HEK293 (cell line): ENCODE measurements around the gene TNP2.

ENCODE experiments used
- EGR2 ChIP-seq: fragments of 450-650 bp; formaldehyde crosslinking; IDR thresholded peaks from 2 replicates; pipeline ENCODE4 v1.5.1; 2016; ENCODE audit warnings: low read depth, missing biosample characterization, missing genetic modification characterization
- GLIS2 ChIP-seq: fragments of 450-650 bp; formaldehyde crosslinking; IDR thresholded peaks from 2 replicates; pipeline ENCODE4 v1.5.1; 2016; ENCODE audit warnings: missing biosample characterization, missing genetic modification characterization
- MYNN ChIP-seq: fragments of 450-650 bp; formaldehyde crosslinking; IDR thresholded peaks from 2 replicates; pipeline ENCODE4 v1.5.1; 2016; ENCODE audit warnings: missing biosample characterization, missing genetic modification characterization, borderline replicate concordance
- TRIM28 ChIP-seq: IDR thresholded peaks from 2 replicates; pipeline ENCODE4 v1.6.1; 2011; ENCODE audit warnings: low read length, control low read depth, borderline replicate concordance
- YY1 ChIP-seq: fragments of 450-650 bp; formaldehyde crosslinking; IDR thresholded peaks from 2 replicates; pipeline ENCODE4 v1.5.1; 2018; ENCODE audit warnings: missing biosample characterization, missing genetic modification characterization
- ZBTB20 ChIP-seq: fragments of 450-650 bp; formaldehyde crosslinking; IDR thresholded peaks from 2 replicates; pipeline ENCODE4 v1.5.1; 2016; ENCODE audit warnings: missing biosample characterization, missing genetic modification characterization
- ZEB2 ChIP-seq: fragments of 450-650 bp; formaldehyde crosslinking; IDR thresholded peaks from 2 replicates; pipeline ENCODE4 v1.5.1; 2016; ENCODE audit warnings: missing biosample characterization, missing genetic modification characterization
- ZNF114 ChIP-seq: fragments of 450-650 bp; formaldehyde crosslinking; IDR thresholded peaks from 2 replicates; pipeline ENCODE4 v1.5.0; 2017; ENCODE audit warnings: missing biosample characterization, missing genetic modification characterization
- ZNF133 ChIP-seq: fragments of 450-650 bp; formaldehyde crosslinking; IDR thresholded peaks from 2 replicates; pipeline ENCODE4 v1.5.1; 2016; ENCODE audit warnings: missing biosample characterization, missing genetic modification characterization
- ZNF292 ChIP-seq: fragments of 450-650 bp; formaldehyde crosslinking; IDR thresholded peaks from 2 replicates; pipeline ENCODE4 v1.5.1; 2016; ENCODE audit warnings: low read depth, missing biosample characterization, missing genetic modification characterization, borderline replicate concordance
- ZNF350 ChIP-seq: fragments of 450-650 bp; formaldehyde crosslinking; IDR thresholded peaks from 2 replicates; pipeline ENCODE4 v1.5.0; 2017; ENCODE audit warnings: missing biosample characterization, mild to moderate bottlenecking, missing genetic modification characterization
- ZNF48 ChIP-seq: fragments of 450-650 bp; formaldehyde crosslinking; IDR thresholded peaks from 2 replicates; pipeline ENCODE4 v1.5.1; 2016; ENCODE audit warnings: missing biosample characterization, missing genetic modification characterization
- ZNF664 ChIP-seq: fragments of 450-650 bp; formaldehyde crosslinking; IDR thresholded peaks from 2 replicates; pipeline ENCODE4 v1.5.1; 2016; ENCODE audit warnings: missing biosample characterization, missing genetic modification characterization
- ZNF76 ChIP-seq: fragments of 450-650 bp; formaldehyde crosslinking; IDR thresholded peaks from 2 replicates; pipeline ENCODE4; 2016; ENCODE audit warnings: low read depth, missing biosample characterization, missing genetic modification characterization, borderline replicate concordance
- ZNF777 ChIP-seq: fragments of 450-650 bp; formaldehyde crosslinking; IDR thresholded peaks from 2 replicates; pipeline ENCODE4 v1.5.1; 2017; ENCODE audit warnings: missing biosample characterization, missing genetic modification characterization, borderline replicate concordance
- ZXDB ChIP-seq: fragments of 450-650 bp; formaldehyde crosslinking; IDR thresholded peaks from 2 replicates; pipeline ENCODE4 v1.5.1; 2016; ENCODE audit warnings: missing biosample characterization, missing genetic modification characterization
- TF ChIP-seq, protein P1 (sequence below): fragments of 450-650 bp; formaldehyde crosslinking; IDR thresholded peaks from 2 replicates; pipeline ENCODE4 v1.5.1; 2016; ENCODE audit warnings: missing biosample characterization, missing genetic modification characterization
- TF ChIP-seq, protein P2 (sequence below): fragments of 450-650 bp; formaldehyde crosslinking; optimal IDR thresholded peaks from 2 replicates; pipeline ENCODE3; 2016; ENCODE audit warnings: missing biosample characterization, mild to moderate bottlenecking, missing genetic modification characterization
- TF ChIP-seq, protein P3 (sequence below): fragments of 450-650 bp; formaldehyde crosslinking; IDR thresholded peaks from 2 replicates; pipeline ENCODE4 v1.5.1; 2017; ENCODE audit warnings: missing biosample characterization, missing genetic modification characterization
- TF ChIP-seq, protein P4 (sequence below): fragments of 450-650 bp; formaldehyde crosslinking; IDR thresholded peaks from 2 replicates; pipeline ENCODE4 v1.5.1; 2016; ENCODE audit warnings: missing biosample characterization, missing genetic modification characterization, borderline replicate concordance
- TF ChIP-seq, protein P5 (sequence below): fragments of 450-650 bp; formaldehyde crosslinking; conservative IDR thresholded peaks from 2 replicates; pipeline ENCODE4 v1.5.1; 2016; ENCODE audit warnings: low read depth, missing biosample characterization, missing genetic modification characterization
- TF ChIP-seq, protein P6 (sequence below): fragments of 450-650 bp; formaldehyde crosslinking; IDR thresholded peaks from 2 replicates; pipeline ENCODE4 v1.5.1; 2016; ENCODE audit warnings: missing biosample characterization, missing genetic modification characterization
- TF ChIP-seq, protein P7 (sequence below): sonication (generic); formaldehyde crosslinking; IDR thresholded peaks from 2 replicates; pipeline ENCODE4 v1.8.1; 2022; ENCODE audit warnings: mild to moderate bottlenecking, moderate library complexity, missing genetic modification reagents

The TNP2 gene

DNA sequence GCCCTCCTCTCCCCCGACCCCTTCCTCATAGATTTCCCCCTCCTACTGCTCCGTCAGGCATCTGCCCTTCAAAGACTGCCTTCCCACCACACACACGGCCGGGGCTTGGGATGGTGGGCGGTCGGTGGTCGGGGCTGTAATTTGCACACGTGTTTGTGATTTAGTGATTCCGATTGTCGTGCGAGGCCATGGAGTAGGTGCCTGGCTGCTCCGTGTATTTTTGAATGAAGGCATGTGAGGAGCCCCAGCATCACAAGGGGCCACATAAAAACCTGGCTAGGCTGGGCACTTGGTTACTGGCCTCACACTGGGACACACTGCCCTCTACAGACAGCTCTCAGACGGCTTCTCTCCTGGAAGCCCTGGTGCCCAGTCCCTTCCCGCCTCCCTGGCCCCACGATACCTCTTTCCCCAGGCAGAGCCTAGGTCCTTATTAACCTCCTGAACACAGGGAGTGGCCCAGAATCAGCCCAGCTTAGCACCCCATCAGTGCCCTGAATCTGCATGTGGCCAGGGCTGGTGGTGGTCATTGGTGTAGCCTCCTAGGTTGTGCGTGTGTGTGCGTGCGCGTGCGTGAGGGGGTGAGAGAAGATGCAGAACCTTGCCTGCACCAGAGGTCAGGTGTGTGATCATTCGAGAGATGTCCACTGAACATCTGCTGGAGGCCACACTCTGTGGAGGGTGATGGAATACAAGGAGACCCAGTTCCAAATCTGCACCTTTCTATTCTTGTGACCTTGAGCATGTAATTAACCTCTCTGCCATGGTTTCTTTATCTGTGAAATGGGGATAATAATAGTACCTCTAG lies 11.8 kb downstream of the TNP2 start (continued):
- TF ChIP-seq, protein P1, sequence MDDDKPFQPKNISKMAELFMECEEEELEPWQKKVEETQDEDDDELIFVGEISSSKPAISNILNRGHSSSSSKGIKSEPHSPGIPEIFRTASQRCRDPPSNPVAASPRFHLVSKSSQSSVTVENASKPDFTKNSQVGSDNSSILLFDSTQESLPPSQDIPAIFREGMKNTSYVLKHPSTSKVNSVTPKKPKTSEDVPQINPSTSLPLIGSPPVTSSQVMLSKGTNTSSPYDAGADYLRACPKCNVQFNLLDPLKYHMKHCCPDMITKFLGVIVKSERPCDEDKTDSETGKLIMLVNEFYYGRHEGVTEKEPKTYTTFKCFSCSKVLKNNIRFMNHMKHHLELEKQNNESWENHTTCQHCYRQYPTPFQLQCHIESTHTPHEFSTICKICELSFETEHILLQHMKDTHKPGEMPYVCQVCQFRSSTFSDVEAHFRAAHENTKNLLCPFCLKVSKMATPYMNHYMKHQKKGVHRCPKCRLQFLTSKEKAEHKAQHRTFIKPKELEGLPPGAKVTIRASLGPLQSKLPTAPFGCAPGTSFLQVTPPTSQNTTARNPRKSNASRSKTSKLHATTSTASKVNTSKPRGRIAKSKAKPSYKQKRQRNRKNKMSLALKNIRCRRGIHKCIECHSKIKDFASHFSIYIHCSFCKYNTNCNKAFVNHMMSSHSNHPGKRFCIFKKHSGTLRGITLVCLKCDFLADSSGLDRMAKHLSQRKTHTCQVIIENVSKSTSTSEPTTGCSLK, result no peak
- TF ChIP-seq GLIS2 (tag by site-specific recombination) (no peak), YY1 (tag by site-specific recombination) (no peak), EGR2 (tag by site-specific recombination) (peak; percentile 44), ZEB2 (tag by site-specific recombination) (peak; percentile 31; the same call in 1 of the 2 replicates), ZNF114 (tag by site-specific recombination) (no peak), MYNN (tag by site-specific recombination) (no peak), ZNF76 (tag by site-specific recombination) (no peak), TRIM28 (no peak), ZNF48 (tag by site-specific recombination) (no peak), ZNF133 (tag by site-specific recombination) (no peak), ZNF292 (tag by site-specific recombination) (no peak), ZNF777 (no peak), ZXDB (peak; percentile 10; the same call in 1 of the 2 replicates), ZBTB20 (tag by site-specific recombination) (peak; percentile 75), ZNF350 (no peak), ZNF664 (tag by site-specific recombination) (no peak)
- TF ChIP-seq, protein P2, sequence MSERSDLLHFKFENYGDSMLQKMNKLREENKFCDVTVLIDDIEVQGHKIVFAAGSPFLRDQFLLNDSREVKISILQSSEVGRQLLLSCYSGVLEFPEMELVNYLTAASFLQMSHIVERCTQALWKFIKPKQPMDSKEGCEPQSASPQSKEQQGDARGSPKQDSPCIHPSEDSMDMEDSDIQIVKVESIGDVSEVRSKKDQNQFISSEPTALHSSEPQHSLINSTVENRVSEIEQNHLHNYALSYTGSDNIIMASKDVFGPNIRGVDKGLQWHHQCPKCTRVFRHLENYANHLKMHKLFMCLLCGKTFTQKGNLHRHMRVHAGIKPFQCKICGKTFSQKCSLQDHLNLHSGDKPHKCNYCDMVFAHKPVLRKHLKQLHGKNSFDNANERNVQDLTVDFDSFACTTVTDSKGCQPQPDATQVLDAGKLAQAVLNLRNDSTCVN, result no peak
- TF ChIP-seq, protein P3, sequence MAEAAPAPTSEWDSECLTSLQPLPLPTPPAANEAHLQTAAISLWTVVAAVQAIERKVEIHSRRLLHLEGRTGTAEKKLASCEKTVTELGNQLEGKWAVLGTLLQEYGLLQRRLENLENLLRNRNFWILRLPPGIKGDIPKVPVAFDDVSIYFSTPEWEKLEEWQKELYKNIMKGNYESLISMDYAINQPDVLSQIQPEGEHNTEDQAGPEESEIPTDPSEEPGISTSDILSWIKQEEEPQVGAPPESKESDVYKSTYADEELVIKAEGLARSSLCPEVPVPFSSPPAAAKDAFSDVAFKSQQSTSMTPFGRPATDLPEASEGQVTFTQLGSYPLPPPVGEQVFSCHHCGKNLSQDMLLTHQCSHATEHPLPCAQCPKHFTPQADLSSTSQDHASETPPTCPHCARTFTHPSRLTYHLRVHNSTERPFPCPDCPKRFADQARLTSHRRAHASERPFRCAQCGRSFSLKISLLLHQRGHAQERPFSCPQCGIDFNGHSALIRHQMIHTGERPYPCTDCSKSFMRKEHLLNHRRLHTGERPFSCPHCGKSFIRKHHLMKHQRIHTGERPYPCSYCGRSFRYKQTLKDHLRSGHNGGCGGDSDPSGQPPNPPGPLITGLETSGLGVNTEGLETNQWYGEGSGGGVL (tag by site-specific recombination), result no peak
- TF ChIP-seq, protein P4, sequence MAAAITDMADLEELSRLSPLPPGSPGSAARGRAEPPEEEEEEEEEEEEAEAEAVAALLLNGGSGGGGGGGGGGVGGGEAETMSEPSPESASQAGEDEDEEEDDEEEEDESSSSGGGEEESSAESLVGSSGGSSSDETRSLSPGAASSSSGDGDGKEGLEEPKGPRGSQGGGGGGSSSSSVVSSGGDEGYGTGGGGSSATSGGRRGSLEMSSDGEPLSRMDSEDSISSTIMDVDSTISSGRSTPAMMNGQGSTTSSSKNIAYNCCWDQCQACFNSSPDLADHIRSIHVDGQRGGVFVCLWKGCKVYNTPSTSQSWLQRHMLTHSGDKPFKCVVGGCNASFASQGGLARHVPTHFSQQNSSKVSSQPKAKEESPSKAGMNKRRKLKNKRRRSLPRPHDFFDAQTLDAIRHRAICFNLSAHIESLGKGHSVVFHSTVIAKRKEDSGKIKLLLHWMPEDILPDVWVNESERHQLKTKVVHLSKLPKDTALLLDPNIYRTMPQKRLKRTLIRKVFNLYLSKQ (tag by site-specific recombination), result no peak
- TF ChIP-seq, protein P5, sequence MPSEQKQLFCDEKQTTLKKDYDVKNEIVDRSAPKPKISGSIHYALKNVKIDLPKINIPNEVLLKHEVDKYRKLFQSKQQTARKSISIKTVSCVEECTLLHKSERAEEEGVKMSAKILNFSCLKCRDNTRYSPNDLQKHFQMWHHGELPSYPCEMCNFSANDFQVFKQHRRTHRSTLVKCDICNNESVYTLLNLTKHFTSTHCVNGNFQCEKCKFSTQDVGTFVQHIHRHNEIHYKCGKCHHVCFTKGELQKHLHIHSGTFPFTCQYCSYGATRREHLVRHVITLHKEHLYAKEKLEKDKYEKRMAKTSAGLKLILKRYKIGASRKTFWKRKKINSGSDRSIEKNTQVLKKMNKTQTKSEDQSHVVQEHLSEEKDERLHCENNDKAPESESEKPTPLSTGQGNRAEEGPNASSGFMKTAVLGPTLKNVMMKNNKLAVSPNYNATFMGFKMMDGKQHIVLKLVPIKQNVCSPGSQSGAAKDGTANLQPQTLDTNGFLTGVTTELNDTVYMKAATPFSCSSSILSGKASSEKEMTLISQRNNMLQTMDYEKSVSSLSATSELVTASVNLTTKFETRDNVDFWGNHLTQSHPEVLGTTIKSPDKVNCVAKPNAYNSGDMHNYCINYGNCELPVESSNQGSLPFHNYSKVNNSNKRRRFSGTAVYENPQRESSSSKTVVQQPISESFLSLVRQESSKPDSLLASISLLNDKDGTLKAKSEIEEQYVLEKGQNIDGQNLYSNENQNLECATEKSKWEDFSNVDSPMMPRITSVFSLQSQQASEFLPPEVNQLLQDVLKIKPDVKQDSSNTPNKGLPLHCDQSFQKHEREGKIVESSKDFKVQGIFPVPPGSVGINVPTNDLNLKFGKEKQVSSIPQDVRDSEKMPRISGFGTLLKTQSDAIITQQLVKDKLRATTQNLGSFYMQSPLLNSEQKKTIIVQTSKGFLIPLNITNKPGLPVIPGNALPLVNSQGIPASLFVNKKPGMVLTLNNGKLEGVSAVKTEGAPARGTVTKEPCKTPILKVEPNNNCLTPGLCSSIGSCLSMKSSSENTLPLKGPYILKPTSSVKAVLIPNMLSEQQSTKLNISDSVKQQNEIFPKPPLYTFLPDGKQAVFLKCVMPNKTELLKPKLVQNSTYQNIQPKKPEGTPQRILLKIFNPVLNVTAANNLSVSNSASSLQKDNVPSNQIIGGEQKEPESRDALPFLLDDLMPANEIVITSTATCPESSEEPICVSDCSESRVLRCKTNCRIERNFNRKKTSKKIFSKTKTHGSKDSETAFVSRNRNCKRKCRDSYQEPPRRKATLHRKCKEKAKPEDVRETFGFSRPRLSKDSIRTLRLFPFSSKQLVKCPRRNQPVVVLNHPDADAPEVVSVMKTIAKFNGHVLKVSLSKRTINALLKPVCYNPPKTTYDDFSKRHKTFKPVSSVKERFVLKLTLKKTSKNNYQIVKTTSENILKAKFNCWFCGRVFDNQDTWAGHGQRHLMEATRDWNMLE (tag by site-specific recombination), result no peak
- TF ChIP-seq, protein P6, sequence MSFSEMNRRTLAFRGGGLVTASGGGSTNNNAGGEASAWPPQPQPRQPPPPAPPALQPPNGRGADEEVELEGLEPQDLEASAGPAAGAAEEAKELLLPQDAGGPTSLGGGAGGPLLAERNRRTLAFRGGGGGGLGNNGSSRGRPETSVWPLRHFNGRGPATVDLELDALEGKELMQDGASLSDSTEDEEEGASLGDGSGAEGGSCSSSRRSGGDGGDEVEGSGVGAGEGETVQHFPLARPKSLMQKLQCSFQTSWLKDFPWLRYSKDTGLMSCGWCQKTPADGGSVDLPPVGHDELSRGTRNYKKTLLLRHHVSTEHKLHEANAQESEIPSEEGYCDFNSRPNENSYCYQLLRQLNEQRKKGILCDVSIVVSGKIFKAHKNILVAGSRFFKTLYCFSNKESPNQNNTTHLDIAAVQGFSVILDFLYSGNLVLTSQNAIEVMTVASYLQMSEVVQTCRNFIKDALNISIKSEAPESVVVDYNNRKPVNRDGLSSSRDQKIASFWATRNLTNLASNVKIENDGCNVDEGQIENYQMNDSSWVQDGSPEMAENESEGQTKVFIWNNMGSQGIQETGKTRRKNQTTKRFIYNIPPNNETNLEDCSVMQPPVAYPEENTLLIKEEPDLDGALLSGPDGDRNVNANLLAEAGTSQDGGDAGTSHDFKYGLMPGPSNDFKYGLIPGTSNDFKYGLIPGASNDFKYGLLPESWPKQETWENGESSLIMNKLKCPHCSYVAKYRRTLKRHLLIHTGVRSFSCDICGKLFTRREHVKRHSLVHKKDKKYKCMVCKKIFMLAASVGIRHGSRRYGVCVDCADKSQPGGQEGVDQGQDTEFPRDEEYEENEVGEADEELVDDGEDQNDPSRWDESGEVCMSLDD (tag by site-specific recombination), result no peak
- TF ChIP-seq, protein P7, sequence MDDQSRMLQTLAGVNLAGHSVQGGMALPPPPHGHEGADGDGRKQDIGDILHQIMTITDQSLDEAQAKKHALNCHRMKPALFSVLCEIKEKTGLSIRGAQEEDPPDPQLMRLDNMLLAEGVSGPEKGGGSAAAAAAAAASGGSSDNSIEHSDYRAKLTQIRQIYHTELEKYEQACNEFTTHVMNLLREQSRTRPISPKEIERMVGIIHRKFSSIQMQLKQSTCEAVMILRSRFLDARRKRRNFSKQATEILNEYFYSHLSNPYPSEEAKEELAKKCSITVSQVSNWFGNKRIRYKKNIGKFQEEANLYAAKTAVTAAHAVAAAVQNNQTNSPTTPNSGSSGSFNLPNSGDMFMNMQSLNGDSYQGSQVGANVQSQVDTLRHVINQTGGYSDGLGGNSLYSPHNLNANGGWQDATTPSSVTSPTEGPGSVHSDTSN (CRISPR knock-in tag), result no peak
